HepG2 (cell line): ENCODE measurements around the gene TFEB.

Experiments
- BCL6 ChIP-seq: IDR thresholded peaks from 2 replicates; pipeline ENCODE4 v1.6.1; 2016; ENCODE audit warnings: missing genetic modification reagents, missing compliant biosample characterization
- CHD2 ChIP-seq: IDR thresholded peaks from 2 replicates; pipeline ENCODE4 v1.6.1; 2011; ENCODE audit warnings: low read depth, low read length, improper control_type of control experiment
- CTCF ChIP-seq: sonication (generic); formaldehyde crosslinking; IDR thresholded peaks from 2 replicates; pipeline ENCODE4 v1.5.0; 2020; ENCODE audit warnings: mild to moderate bottlenecking, missing genetic modification reagents, moderate library complexity
- ELF4 ChIP-seq: sonication (generic); formaldehyde crosslinking; IDR thresholded peaks from 2 replicates; pipeline ENCODE4 v1.5.0; 2020; ENCODE audit warnings: missing genetic modification reagents, mild to moderate bottlenecking, moderate library complexity, borderline replicate concordance
- FOXP1 ChIP-seq, 2 experiments: fragments of 450-650 bp in 1 of 2; IDR thresholded peaks; 2 replicates each; pipeline ENCODE4 v1.6.1; 2017 to 2018; ENCODE audit warnings: antibody characterized with exemption in 1 of 2
- GABPA ChIP-seq, 2 experiments: IDR thresholded peaks; 2 replicates each; pipeline ENCODE4 v1.6.1; 2011 to 2016; ENCODE audit warnings: low read depth in 2 of 2, low read length in 1 of 2, missing biosample characterization in 1 of 2, missing genetic modification characterization in 1 of 2
- IRF2 ChIP-seq: IDR thresholded peaks from 2 replicates; pipeline ENCODE4 v1.6.1; 2018; ENCODE audit warnings: missing genetic modification reagents, missing compliant biosample characterization
- NCOA2 ChIP-seq: sonication (generic); formaldehyde crosslinking; IDR thresholded peaks from 2 replicates; pipeline ENCODE4 v1.8.0; 2022; ENCODE audit warnings: inconsistent platforms
- PAX8 ChIP-seq: sonication (generic); formaldehyde crosslinking; IDR thresholded peaks from 2 replicates; pipeline ENCODE4 v1.8.0; 2022; ENCODE audit warnings: mild to moderate bottlenecking, missing genetic modification reagents, borderline replicate concordance
- POLR2A ChIP-seq, 2 experiments: IDR thresholded peaks; 2 replicates each; pipeline ENCODE4 v1.6.1; 2011; ENCODE audit warnings: low read depth in 2 of 2, low read length in 2 of 2, mild to moderate bottlenecking in 1 of 2, moderate library complexity in 1 of 2; ENCODE audit not compliant: insufficient read depth in 1 of 2
- SNAPC5 ChIP-seq: sonication (generic); formaldehyde crosslinking; IDR thresholded peaks from 2 replicates; pipeline ENCODE4 v1.8.1; 2023; ENCODE audit warnings: mild to moderate bottlenecking, missing genetic modification reagents, borderline replicate concordance
- YY1 ChIP-seq: IDR thresholded peaks from 2 replicates; pipeline ENCODE4 v1.6.1; 2011; ENCODE audit warnings: low read length, low read depth, moderate library complexity, mild to moderate bottlenecking; ENCODE audit not compliant: insufficient read depth, insufficient replicate concordance
- ZBTB43 ChIP-seq: sonication (generic); formaldehyde crosslinking; conservative IDR thresholded peaks from 2 replicates; pipeline ENCODE4 v1.4.0; 2020; ENCODE audit warnings: missing genetic modification reagents

GRCh38 chr6:41672016-41672415 is 63.4 kb downstream of the TFEB start:
- TF ChIP-seq ZBTB43 (CRISPR knock-in tag) (no peak), NCOA2 (CRISPR knock-in tag) (no peak), ELF4 (no peak), BCL6 (CRISPR knock-in tag) (no peak), SNAPC5 (CRISPR knock-in tag) (no peak), CHD2 (no peak), YY1 (no peak), PAX8 (CRISPR knock-in tag) (no peak), POLR2A (IDR thresholded peaks at IDR 0.05; ENCODE audit: insufficient read depth in 1 of 2, low read depth in 2 of 2, low read length in 2 of 2) (no peak), FOXP1 (IDR thresholded peaks at IDR 0.05) (no peak), FOXP1 (CRISPR knock-in tag; IDR thresholded peaks at IDR 0.05) (no peak), IRF2 (CRISPR knock-in tag) (no peak), CTCF (CRISPR knock-in tag) (no peak), GABPA (IDR thresholded peaks at IDR 0.05; ENCODE audit: low read depth, low read length) (no peak), GABPA (CRISPR knock-in tag; IDR thresholded peaks at IDR 0.05; ENCODE audit: low read depth) (no peak)
